NB4 (cell line): ENCODE measurements around the gene CES4A.
A peak's percentile ranks its signal among the peaks of the same experiment; 100 is the strongest.
"Not testable (repeated sequence)": the region's sequence is repeated elsewhere in the genome, so short reads cannot be mapped to it uniquely, and the experiment has no call there.

Experiments used
- DNase-seq: peaks from one replicate; pipeline ENCODE4 v3.0.0; 2010; ENCODE audit warnings: low read depth
- H3K4me3 ChIP-seq: one replicate; pipeline ENCODE4 v1.5.1; 2011; ENCODE audit warnings: mild to moderate bottlenecking, low read depth, low read length, moderate library complexity
- CTCF ChIP-seq: IDR thresholded peaks from one replicate; pipeline ENCODE4 v1.5.1; 2012; ENCODE audit warnings: low read depth, low read length
- MAX ChIP-seq: IDR thresholded peaks from 2 replicates; pipeline ENCODE4 v1.6.1; 2011; ENCODE audit warnings: low read depth, low read length
- MYC ChIP-seq: IDR thresholded peaks from 2 replicates; pipeline ENCODE4 v1.6.1; 2011; ENCODE audit warnings: low read depth, low read length
- POLR2A ChIP-seq: IDR thresholded peaks from 2 replicates; pipeline ENCODE4 v1.6.1; 2011; ENCODE audit warnings: mild to moderate bottlenecking; ENCODE audit not compliant: insufficient read length; ENCODE audit errors: extremely low read depth

Gene CES4A

GRCh38 chr16:67040166-67040565 is 51.8 kb downstream of the CES4A start:
- no peak overlapping the region for H3K4me3 ChIP-seq
- TF ChIP-seq CTCF: no peak
- TF ChIP-seq MAX: no peak
- TF ChIP-seq POLR2A: no peak
- no peak for TF ChIP-seq MYC
- DNase-seq: no peak

GRCh38 chr16:67040906-67041305 is 52.5 kb downstream of the CES4A start:
- DNase-seq: no peak
- no peak overlapping the region for H3K4me3 ChIP-seq
- TF ChIP-seq CTCF (no peak), MAX (no peak), POLR2A (no peak), MYC (no peak)

- DNase-seq: peak; percentile 48
- H3K4me3 ChIP-seq: not testable (repeated sequence)
Measured at GRCh38 chr16:67041520-67041919, 53.1 kb downstream of the CES4A start.

GRCh38 chr16:67043420-67043819 is 55.0 kb downstream of the CES4A start:
- no peak for TF ChIP-seq POLR2A
- TF ChIP-seq CTCF: no peak
- no peak for TF ChIP-seq MAX
- no peak for TF ChIP-seq MYC
- DNase-seq: no peak
- no peak overlapping the region for H3K4me3 ChIP-seq

- TF ChIP-seq MAX: no peak
- no peak for TF ChIP-seq POLR2A
- TF ChIP-seq CTCF: no peak
- TF ChIP-seq MYC: no peak
- no peak for DNase-seq
- H3K4me3 ChIP-seq: no peak overlapping the region
Measured at GRCh38 chr16:67050796-67051195, 62.4 kb downstream of the CES4A start.

- H3K4me3 ChIP-seq: no peak overlapping the region
- TF ChIP-seq MAX (no peak), POLR2A (no peak), CTCF (no peak), MYC (no peak)
Measured at GRCh38 chr16:67052399-67052798, 64.0 kb downstream of the CES4A start.

More at GRCh38 chr16:67052399-67052798, 64.0 kb downstream of the CES4A start:
- DNase-seq: no peak
